ENCODE data around the gene MYH13.

The MYH13 gene

GRCh38 chr17:10349403-10349802 is 23.4 kb downstream of the MYH13 start:
- DNase-seq (ENCODE audit: low read depth): peak; percentile 56
- H3K4me3 ChIP-seq (ENCODE audit: low read depth, low read length): no peak overlapping the region
- TF ChIP-seq MAX (IDR thresholded peaks at IDR 0.05; ENCODE audit: low read depth, low read length) (no peak), CTCF (IDR thresholded peaks at IDR 0.05; ENCODE audit: low read depth, low read length) (peak; percentile 63), POLR2A (IDR thresholded peaks at IDR 0.05; ENCODE audit: extremely low read depth, insufficient read length) (no peak), MYC (IDR thresholded peaks at IDR 0.05; ENCODE audit: low read depth, low read length) (no peak)

GRCh38 chr17:10344816-10345215 is 28.0 kb downstream of the MYH13 start:
- DNase-seq (ENCODE audit: low read depth): no peak
- H3K4me3 ChIP-seq (ENCODE audit: low read depth, low read length): no peak overlapping the region

GRCh38 chr17:10339051-10339450 is 33.8 kb downstream of the MYH13 start:
- H3K4me3 ChIP-seq (ENCODE audit: low read depth, low read length): no peak overlapping the region
- TF ChIP-seq POLR2A (IDR thresholded peaks at IDR 0.05; ENCODE audit: extremely low read depth, insufficient read length) (no peak), CTCF (IDR thresholded peaks at IDR 0.05; ENCODE audit: low read depth, low read length) (no peak), MYC (IDR thresholded peaks at IDR 0.05; ENCODE audit: low read depth, low read length) (no peak), MAX (IDR thresholded peaks at IDR 0.05; ENCODE audit: low read depth, low read length) (no peak)
- DNase-seq (ENCODE audit: low read depth): no peak

More at GRCh38 chr17:10344816-10345215, 28.0 kb downstream of the MYH13 start:
- TF ChIP-seq CTCF (IDR thresholded peaks at IDR 0.05; ENCODE audit: low read depth, low read length) (no peak), MYC (IDR thresholded peaks at IDR 0.05; ENCODE audit: low read depth, low read length) (no peak), MAX (IDR thresholded peaks at IDR 0.05; ENCODE audit: low read depth, low read length) (no peak), POLR2A (IDR thresholded peaks at IDR 0.05; ENCODE audit: extremely low read depth, insufficient read length) (no peak)

GRCh38 chr17:10337976-10338375 is 34.8 kb downstream of the MYH13 start:
- no peak overlapping the region for H3K4me3 ChIP-seq (ENCODE audit: low read depth, low read length)
- no peak for DNase-seq (ENCODE audit: low read depth)
- TF ChIP-seq MYC (IDR thresholded peaks at IDR 0.05; ENCODE audit: low read depth, low read length) (no peak), CTCF (IDR thresholded peaks at IDR 0.05; ENCODE audit: low read depth, low read length) (no peak), POLR2A (IDR thresholded peaks at IDR 0.05; ENCODE audit: extremely low read depth, insufficient read length) (no peak)

GRCh38 chr17:10337136-10337535 is 35.7 kb downstream of the MYH13 start:
- no peak overlapping the region for H3K4me3 ChIP-seq (ENCODE audit: low read depth, low read length)
- TF ChIP-seq POLR2A (IDR thresholded peaks at IDR 0.05; ENCODE audit: extremely low read depth, insufficient read length) (no peak), MAX (IDR thresholded peaks at IDR 0.05; ENCODE audit: low read depth, low read length) (no peak), CTCF (IDR thresholded peaks at IDR 0.05; ENCODE audit: low read depth, low read length) (no peak), MYC (IDR thresholded peaks at IDR 0.05; ENCODE audit: low read depth, low read length) (no peak)
- DNase-seq (ENCODE audit: low read depth): no peak

- no peak overlapping the region for H3K4me3 ChIP-seq (ENCODE audit: low read depth, low read length)
Measured at GRCh38 chr17:10336393-10336792, 36.4 kb downstream of the MYH13 start.

More at GRCh38 chr17:10336393-10336792, 36.4 kb downstream of the MYH13 start:
- TF ChIP-seq CTCF (IDR thresholded peaks at IDR 0.05; ENCODE audit: low read depth, low read length): no peak
- no peak for TF ChIP-seq POLR2A (IDR thresholded peaks at IDR 0.05; ENCODE audit: extremely low read depth, insufficient read length)
- TF ChIP-seq MYC (IDR thresholded peaks at IDR 0.05; ENCODE audit: low read depth, low read length): no peak
- TF ChIP-seq MAX (IDR thresholded peaks at IDR 0.05; ENCODE audit: low read depth, low read length): no peak
- no peak for DNase-seq (ENCODE audit: low read depth)

All from NB4 (cell line).